ENCODE data around the gene WDR18.

GRCh38 chr19:1017115-1017905 lies 33.2 kb downstream of the WDR18 start:
- TF ChIP-seq CTCF (IDR thresholded peaks at IDR 0.05) (no peak), ZFX (IDR thresholded peaks at IDR 0.05; ENCODE audit: borderline replicate concordance) (no peak)
